HG02970 (cell line): ENCODE measurements around the gene ATF5.

Experiments used
- ATAC-seq: cut with Tn5 transposase; IDR thresholded peaks from one replicate; pipeline ENCODE4 v1.9.1; 2021; ENCODE audit warnings: mild to moderate bottlenecking, moderate library complexity, moderate number of reproducible peaks; ENCODE audit not compliant: unreplicated experiment, low FRiP score

The ATF5 gene

DNA sequence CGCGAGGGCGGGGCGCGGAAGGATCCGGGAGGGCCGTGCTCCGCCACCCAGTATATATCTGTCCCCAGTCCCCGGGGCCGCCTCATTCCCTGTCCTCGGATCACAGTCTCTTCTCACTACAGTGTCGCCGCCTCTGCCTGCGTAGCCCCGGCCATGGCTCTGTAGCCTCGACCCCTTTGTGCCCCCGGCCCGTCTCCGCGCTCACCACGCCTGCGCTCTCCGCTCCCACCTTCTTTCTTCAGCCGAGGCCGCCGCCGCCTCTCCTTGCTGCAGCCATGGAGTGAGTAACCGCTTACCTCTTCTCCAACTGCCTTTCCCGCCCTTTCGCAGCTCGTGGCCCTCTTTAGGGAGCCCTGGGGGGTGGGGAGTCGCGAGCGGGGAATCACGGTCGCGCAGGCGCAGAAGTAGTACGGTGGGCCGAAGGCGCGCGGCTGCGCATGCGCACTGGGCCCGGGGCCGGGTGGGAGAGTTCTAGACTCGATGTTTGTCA lies at the start of gene ATF5, which contains the start of gene NUP62:
ATF5 (plus strand) TSS at position 85 of the 490 bp plus-strand sequence. CDS start 1,646 bp downstream, outside the sequence.
NUP62 (minus strand) TSS at position 384 of the 490 bp plus-strand sequence. CDS start 19,697 bp downstream, outside the sequence.
- ATAC-seq: peak; percentile 62

DNA sequence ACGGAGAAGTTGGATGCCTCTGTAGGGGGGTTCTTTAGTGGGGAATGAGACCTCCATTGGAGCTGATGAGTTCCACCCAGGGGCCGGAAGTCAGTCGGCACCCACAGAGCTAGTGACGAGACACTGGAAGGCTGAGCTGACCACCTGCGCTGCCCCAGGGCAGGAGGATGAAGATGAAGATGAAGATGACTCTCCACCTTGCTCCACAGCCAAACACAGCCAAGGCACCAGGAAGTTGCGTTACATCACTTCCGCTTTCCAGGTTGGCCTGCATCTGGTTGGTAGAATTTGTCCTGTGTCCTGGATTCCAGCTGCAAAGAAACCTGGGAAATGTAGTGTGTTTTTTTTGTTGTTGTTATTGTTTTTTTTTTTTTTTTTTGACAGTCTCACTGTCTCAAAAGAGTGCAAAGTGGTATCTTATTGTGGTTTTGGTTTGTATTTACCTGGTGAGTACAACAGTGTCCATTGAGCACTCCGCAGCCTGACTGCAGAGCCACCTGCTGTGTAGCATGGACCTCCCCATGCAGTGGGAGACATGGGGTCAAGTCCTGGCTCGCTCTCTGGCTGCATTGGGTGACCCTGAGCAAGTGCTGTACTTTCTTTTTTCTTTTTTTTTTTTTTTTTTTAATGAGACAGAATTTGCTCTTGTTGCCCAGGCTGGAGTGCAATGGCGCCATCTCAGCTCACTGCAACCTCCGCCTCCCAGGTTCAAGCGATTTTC lies 49.6 kb upstream of the ATF5 start:
- no peak for ATAC-seq

- ATAC-seq: no peak
Measured at GRCh38 chr19:49880162-49880869, 48.7 kb upstream of the ATF5 start.

GRCh38 chr19:49881186-49881585 lies 47.8 kb upstream of the ATF5 start:
- ATAC-seq: no peak

DNA sequence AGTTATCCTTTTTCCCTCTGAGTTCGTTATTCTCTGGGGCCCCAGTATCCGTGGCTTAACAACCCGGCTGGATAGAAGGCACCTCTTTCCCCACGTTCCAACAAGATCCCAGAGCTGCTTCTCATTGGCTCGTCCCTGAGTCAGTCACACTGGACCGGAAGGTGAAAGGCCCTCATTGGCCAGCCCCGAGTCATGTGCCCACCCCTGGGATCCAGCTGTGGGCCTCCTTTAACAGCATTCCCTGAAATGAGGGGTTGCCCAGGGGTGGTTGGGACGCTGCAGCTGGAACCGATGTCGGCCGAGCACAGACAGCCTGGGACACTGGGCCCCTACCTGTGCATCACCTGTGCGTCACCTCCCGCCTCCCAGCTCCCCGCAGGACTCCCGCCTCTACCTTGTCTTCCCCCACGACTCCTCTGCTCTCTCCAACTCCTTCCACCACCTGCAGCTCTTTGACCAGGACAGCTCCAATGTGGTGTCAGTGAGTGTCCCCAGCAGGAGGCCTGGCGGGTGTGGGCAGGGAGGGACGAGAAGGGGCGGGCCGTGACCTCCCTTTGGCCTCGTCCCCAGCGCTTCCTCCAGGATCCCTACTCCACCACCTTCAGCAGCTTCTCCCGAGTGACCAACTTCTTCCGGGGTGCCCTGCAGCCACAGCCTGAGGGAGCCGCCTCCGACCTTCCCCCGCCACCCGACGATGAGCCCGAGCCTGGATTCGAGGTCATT lies 47.2 kb upstream of the ATF5 start:
- ATAC-seq: no peak

GRCh38 chr19:49882643-49883042 lies 46.4 kb upstream of the ATF5 start:
- no peak for ATAC-seq

DNA sequence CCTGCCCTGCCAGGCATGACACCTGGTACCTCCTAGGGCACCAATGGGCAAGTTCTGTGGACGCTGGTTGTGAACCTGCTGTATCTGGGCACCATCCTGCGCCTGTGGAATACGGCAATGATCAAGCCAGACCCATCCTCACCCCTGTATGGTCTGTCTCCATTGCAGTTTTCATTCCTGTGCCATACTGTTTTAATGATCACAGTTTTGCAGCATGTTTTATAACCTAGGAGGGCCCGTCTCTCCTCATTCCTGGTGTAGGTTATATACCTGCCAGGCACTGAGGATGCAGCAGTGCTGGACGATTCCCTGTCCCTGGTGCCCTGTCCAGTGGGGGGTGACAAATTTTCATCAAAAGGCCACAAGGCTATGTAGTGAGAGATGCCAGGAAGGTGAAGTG lies 45.9 kb upstream of the ATF5 start:
- ATAC-seq: no peak

DNA sequence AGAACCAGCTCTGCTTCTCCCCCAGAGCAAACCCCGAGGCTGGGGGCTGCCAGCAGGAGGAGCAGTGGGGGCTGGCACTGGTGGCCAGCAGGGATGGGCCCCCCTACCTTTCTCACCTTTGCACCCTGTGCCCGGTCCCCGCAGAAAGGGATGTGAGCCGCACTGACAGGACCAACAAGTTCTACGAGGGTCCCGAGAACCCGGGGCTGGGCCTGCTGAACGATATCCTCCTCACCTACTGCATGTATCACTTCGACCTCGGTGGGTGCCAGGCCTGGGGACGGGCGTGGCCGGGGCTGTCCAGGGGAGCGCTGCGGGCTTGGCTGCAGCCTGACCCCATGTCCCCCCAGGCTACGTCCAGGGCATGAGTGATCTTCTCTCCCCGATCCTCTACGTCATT lies 44.9 kb upstream of the ATF5 start:
- ATAC-seq: no peak

- no peak for ATAC-seq
Measured at GRCh38 chr19:49884760-49885159, 44.2 kb upstream of the ATF5 start.

- no peak for ATAC-seq
Measured at GRCh38 chr19:49887037-49887664, 41.9 kb upstream of the ATF5 start.

GRCh38 chr19:49887665-49888509 lies 41.1 kb upstream of the ATF5 start:
- ATAC-seq: no peak

GRCh38 chr19:49888510-49888824 lies 40.5 kb upstream of the ATF5 start:
- no peak for ATAC-seq

- ATAC-seq: no peak
Measured at GRCh38 chr19:49889038-49889686, 39.8 kb upstream of the ATF5 start.

DNA sequence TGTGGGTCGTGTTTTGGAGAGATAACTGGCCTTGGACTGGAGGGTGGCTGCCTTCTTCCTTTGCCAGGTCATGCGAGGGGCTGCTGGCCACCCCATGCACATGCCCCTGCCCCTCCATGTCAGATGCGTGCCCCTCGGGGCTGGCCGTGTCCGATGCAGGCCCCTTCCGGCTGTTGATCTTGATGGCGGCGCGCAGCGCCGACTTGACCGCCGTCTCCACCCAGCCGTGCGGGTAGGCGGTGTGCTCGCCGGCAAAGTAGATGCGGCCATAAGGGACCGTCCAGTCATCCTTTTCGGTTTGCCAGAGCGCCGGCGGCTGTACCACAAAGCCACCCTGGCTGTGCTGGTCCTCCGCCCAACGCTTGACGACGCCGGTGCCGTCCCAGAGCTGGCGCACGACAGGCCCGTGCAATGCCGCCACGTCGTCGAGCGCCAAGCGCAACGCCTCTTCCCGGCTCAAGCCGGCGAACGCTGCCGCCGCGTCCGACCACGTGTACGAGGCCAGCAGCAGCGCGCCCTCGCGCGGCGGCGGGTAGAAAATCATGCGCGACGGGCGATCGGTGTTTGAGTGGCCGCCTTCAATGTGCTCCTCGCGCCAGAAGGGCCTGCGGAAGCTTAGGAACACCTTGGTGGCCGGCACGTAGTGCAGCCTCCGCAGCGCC lies 39.2 kb upstream of the ATF5 start:
- ATAC-seq: no peak

- ATAC-seq: no peak
Measured at GRCh38 chr19:49890349-49891311, 38.4 kb upstream of the ATF5 start.

GRCh38 chr19:49891393-49891792 lies 37.6 kb upstream of the ATF5 start:
- ATAC-seq: no peak

- no peak for ATAC-seq
Measured at GRCh38 chr19:49892716-49893115, 36.3 kb upstream of the ATF5 start.
